ENCODE measurements around the gene MPDZ.

GRCh38 chr9:13228431-13228830 is 51.1 kb downstream of the MPDZ start:
- TF ChIP-seq POLR2A (IDR thresholded peaks at IDR 0.05) (no peak), CTCF (IDR thresholded peaks at IDR 0.05) (no peak), EP300 (IDR thresholded peaks at IDR 0.05) (no peak)
